GM21825 (cell line): ENCODE results near the gene MAP3K13.
"Not testable (repeated sequence)": the region's sequence is repeated elsewhere in the genome, so short reads cannot be mapped to it uniquely, and the experiment has no call there.

Source experiments
- ATAC-seq: cut with Tn5 transposase; IDR thresholded peaks from one replicate; pipeline ENCODE4 v1.9.1; 2021; ENCODE audit warnings: mild to moderate bottlenecking, moderate library complexity; ENCODE audit not compliant: unreplicated experiment

The MAP3K13 gene

GRCh38 chr3:185439745-185440466 is 77.0 kb downstream of the MAP3K13 start:
- no peak for ATAC-seq

- ATAC-seq, result no peak
These were observed 79.1 kb downstream of the MAP3K13 start for GRCh38 chr3:185442031-185442430.

DNA sequence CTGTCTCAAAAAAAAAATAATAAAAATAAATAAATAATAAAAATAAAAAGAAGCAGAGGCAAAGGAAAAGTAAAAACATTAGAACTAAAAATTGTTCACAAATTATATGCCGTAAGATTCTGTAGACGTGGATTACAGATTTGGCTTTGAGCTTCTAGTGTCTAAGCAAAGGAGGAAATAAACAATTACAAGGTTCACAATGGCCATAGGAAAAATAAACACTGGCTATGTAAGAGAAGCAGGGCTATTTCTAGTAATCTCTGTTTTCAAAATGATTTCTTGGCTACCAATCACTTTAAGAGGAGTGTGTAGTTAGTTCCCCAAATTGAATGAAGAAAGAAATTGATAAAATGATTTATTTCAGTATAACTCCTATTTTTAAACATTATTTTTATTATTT is 81.4 kb downstream of the MAP3K13 start:
- ATAC-seq, result no peak

DNA sequence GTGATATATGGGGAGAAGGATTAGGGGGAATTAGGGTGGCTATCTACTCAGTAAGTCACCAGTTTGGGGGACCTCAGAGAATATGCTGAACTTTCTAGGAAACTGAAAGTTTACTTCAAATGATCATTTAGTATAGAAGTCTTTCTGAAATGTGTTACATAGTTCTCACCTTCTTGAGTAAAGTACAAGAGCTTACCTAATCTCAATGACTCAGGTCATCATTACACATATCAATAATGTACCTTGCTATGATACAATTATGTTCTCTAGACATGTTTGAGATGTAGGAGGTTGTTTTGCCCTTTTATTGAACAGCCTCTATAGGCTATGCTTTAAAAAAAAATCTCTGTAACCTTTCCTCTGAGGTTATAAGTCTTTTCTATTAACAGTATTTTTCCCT is 85.2 kb downstream of the MAP3K13 start:
- ATAC-seq, result no peak

GRCh38 chr3:185451432-185451831 is 88.5 kb downstream of the MAP3K13 start:
- ATAC-seq, result not testable (repeated sequence)

GRCh38 chr3:185457376-185457775 is 94.4 kb downstream of the MAP3K13 start:
- ATAC-seq, result no peak

DNA sequence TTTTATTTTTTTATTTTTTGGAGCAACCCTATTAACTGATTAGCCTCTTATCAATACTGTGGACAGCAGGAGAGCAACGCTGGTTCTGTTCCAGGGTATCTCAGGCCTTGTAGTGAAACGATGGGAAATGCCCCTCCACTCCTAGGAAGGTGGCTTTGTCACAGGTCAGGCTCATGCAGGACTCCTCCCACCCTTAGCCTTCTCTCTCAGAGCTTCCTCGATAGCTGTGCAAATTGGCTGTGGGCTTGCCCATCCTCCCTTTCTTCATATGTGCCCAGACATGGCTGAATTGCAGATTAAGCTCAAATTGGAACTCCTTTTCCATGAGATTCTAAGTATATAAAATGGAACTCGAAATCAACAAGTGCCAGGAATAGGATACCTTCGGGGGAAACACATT is 97.4 kb downstream of the MAP3K13 start:
- ATAC-seq, result no peak

- no peak for ATAC-seq
These were observed 97.9 kb downstream of the MAP3K13 start for GRCh38 chr3:185460719-185461350.

DNA sequence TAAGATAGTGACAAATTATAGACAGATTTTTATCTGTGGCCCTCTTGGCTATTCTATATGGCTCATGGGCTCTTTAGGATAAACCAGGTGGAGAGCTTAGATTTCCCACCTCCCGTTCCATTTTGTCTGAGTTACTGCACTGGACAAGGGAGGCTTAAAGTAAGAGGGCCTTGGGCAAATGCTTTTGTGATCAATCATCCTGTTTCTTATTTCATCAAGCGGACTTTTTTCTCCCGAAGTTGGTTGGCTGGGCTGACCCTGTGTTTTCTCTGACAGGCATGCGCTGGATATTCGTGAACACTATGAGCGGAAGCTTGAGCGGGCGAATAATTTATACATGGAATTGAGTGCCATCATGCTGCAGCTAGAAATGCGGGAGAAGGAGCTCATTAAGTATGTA is 102.5 kb downstream of the MAP3K13 start:
- no peak for ATAC-seq

- ATAC-seq, result not testable (repeated sequence)
These were observed 103.2 kb downstream of the MAP3K13 start for GRCh38 chr3:185466123-185466522.

DNA sequence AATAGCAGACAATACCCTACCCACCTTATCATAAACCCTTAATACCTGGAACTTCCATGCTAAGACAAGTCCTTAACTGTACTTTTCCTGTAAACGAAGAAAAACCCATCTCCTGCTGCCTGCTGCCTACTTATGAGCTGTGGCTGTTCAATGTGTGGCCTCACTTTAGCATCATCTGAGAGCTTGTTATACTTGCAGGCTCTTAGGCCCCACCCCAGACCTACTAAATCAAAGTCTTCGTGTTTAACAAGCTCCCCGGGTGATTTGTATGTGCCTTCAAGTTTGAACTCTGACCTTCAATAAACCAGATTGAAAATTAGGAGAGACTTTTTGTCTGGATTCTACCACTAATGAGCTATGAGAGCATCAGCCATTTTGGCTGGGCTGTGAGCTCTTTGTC is 106.6 kb downstream of the MAP3K13 start:
- ATAC-seq, result no peak

- ATAC-seq, result no peak
These were observed 107.4 kb downstream of the MAP3K13 start for GRCh38 chr3:185470323-185470722.

DNA sequence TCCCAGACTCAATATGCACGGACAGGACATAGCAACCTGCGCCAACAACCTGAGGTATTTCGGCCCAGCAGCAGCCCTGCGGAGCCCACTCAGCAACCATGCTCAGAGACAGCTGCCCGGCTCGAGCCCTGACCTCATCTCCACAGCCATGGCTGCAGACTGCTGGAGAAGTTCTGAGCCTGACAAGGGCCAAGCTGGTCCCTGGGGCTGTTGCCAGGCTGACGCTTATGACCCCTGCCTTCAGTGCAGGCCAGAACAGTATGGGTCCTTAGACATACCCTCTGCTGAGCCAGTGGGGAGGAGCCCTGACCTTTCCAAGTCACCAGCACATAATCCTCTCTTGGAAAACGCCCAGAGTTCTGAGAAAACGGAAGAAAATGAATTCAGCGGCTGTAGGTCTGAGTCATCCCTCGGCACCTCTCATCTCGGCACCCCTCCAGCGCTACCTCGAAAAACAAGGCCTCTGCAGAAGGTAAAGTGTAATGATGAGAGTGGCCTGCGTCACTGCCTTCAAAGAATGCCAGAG is 110.4 kb downstream of the MAP3K13 start:
- ATAC-seq, result no peak

- not testable (repeated sequence) for ATAC-seq
These were observed 112.0 kb downstream of the MAP3K13 start for GRCh38 chr3:185474922-185475321.

GRCh38 chr3:185477316-185477715 is 114.4 kb downstream of the MAP3K13 start:
- no peak for ATAC-seq

GRCh38 chr3:185479373-185479945 is 116.5 kb downstream of the MAP3K13 start:
- ATAC-seq, result no peak

DNA sequence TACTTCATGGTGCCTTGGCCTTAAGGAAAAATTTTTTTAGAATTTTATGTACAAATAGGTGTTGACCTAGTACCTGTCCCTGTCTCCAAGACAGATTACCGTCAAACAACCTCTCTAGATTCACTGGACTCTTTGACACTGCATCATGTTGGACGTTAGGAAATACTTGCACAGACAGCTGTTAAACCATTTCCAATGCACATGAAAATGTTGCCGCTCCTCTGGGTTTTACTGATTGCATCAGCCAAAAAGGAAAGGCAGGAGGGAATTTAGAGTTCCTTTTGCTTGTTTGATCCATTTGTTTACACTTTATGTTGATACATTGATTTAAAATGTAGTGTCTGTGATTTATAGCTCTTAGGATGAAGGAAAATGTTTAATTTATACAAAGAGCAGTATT is 121.4 kb downstream of the MAP3K13 start:
- ATAC-seq, result no peak

DNA sequence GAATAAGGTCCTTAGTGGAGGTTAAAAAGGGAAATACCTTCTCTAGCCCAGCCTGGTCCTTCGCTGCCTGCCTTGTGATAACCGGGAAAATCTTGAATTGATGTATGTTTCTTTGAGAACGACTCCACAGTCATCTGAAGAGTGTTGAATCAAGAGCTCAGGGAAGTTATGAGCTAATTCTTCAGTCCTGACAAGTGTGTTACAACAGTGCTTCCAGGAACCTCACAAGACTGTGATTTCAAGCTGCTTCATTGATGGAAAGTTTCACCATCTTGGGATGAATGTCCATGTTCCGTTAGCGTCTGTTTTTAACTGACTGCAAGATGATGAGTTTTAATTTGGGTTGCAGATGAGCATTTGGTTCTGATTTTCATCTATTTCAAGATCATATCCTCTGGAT is 123.5 kb downstream of the MAP3K13 start:
- no peak for ATAC-seq

DNA sequence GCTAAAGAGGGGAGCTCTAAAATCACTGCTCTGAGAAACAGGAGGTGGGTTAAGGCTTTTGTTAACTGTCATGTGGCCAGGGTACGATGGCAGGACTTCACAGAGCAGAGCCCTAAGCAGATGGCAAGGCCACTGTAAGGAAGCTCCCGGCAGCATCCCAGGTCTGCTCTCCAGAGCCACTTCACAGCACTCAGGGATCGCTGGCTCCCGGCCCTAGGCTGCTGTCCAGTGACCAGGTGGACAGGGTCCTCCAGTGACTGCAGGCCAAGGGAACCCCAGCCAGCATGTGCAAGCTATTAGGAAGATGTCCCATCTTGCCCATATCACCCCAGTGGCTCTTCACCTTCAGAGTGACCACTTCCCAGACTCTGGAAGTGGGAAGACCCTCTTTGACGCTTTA is 125.5 kb downstream of the MAP3K13 start:
- no peak for ATAC-seq

- ATAC-seq, result no peak
These were observed 126.5 kb downstream of the MAP3K13 start for GRCh38 chr3:185489462-185489861.

- ATAC-seq, result no peak
These were observed 127.3 kb downstream of the MAP3K13 start for GRCh38 chr3:185490241-185490640.
